OCI-LY3 (cell line): ENCODE data around the gene DNMT1.

ENCODE experiments used
- H2AFZ ChIP-seq: fragments of 200-600, 300-600 bp; shearing (Covaris generic); 2 replicates; pipeline ENCODE4 v1.6.0; 2014; ENCODE audit warnings: antibody characterized with exemption, low read depth, low read length
- H3K27ac ChIP-seq: fragments of 200-600, 300-600 bp; sonication (generic); 2 replicates; pipeline ENCODE4 v1.5.1; 2014; ENCODE audit warnings: mild to moderate bottlenecking, low read length, moderate library complexity, mixed read lengths
- H3K27me3 ChIP-seq: fragments of 200-600, 300-600 bp; sonication (generic); 2 replicates; pipeline ENCODE4 v1.6.1; 2014; ENCODE audit warnings: low read depth, low read length, mixed read lengths
- H3K36me3 ChIP-seq: fragments of 200-600, 300-600 bp; sonication (generic); replicated peaks from 2 replicates; pipeline ENCODE3; 2014; ENCODE audit warnings: low read depth, low read length, mixed read lengths
- H3K4me1 ChIP-seq: fragments of 300-600, 200-600 bp; sonication (generic); 2 replicates; pipeline ENCODE4 v1.6.1; 2014; ENCODE audit warnings: low read length, mixed read lengths
- H3K4me2 ChIP-seq: fragments of 200-600, 300-600 bp; sonication (generic); 2 replicates; pipeline ENCODE4 v1.6.1; 2014; ENCODE audit warnings: low read length, mixed read lengths
- H3K4me3 ChIP-seq: fragments of 300-600, 200-600 bp; sonication (generic); 2 replicates; pipeline ENCODE4 v1.5.1; 2014; ENCODE audit warnings: antibody characterized with exemption, mild to moderate bottlenecking, low read length, moderate library complexity
- H3K79me2 ChIP-seq: fragments of 300-600, 200-600 bp; shearing (Covaris generic); 2 replicates; pipeline ENCODE4 v1.6.1; 2014; ENCODE audit warnings: mild to moderate bottlenecking, low read length, mixed read lengths
- H3K9ac ChIP-seq: fragments of 300-600, 200-600 bp; shearing (Covaris generic); 2 replicates; pipeline ENCODE4 v1.6.0; 2014; ENCODE audit warnings: mild to moderate bottlenecking, low read length, moderate library complexity
- H3K9me3 ChIP-seq: fragments of 200-600, 300-600 bp; shearing (Covaris generic); 2 replicates; pipeline ENCODE4 v1.6.1; 2014; ENCODE audit warnings: low read length, mixed read lengths; ENCODE audit not compliant: insufficient read depth
- H4K20me1 ChIP-seq: fragments of 200-600, 300-600 bp; sonication (generic); 2 replicates; pipeline ENCODE4 v1.6.1; 2016; ENCODE audit warnings: low read length, mixed read lengths; ENCODE audit not compliant: insufficient read depth
- EZH2phosphoT487 ChIP-seq: fragments of 200-600 bp; shearing (Covaris generic); IDR thresholded peaks from 2 replicates; pipeline ENCODE4 v1.6.1; 2018; ENCODE audit warnings: antibody characterized with exemption, mixed run types, low read depth
- TF ChIP-seq, protein P1 (sequence below): fragments of 200-600, 300-600 bp; sonication (generic); IDR thresholded peaks from 2 replicates; pipeline ENCODE4 v1.5.1; 2014; ENCODE audit warnings: antibody characterized with exemption, low read length, low read depth

Gene DNMT1

GRCh38 chr19:10111405-10111811 lies 83.3 kb downstream of the DNMT1 start, which contains the start of gene P2RY11:
Gene P2RY11, plus strand, starts transcription at chr19:10111693. Its CDS starts 29 bp downstream, at chr19:10111722.
- no peak within 1 kb of the TSS for H2AFZ ChIP-seq
- H3K4me1 ChIP-seq, result peaks cover 35% of the 10 kb centered on the region

DNA sequence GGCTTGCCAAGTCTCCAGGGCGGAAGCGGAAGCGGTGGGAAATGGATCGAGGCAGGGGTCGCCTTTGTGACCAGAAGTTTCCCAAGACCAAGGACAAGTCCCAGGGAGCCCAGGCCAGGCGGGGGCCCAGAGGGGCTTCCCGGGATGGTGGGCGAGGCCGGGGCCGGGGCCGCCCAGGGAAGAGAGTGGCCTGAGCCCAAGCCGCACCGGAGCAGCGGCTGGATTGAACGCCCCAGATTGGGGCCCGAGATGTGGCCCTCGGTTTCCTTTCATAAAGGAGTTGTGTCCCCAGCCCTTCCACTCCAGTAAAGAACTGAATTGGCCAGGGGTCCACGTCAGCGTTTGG lies 83.8 kb downstream of the DNMT1 start:
- H3K9ac ChIP-seq, result no peak overlapping the region
- no peak overlapping the region for H2AFZ ChIP-seq
- no peak overlapping the region for H3K27ac ChIP-seq
- peaks cover 36% of the 10 kb centered on the region for H3K79me2 ChIP-seq
- TF ChIP-seq, protein P1, sequence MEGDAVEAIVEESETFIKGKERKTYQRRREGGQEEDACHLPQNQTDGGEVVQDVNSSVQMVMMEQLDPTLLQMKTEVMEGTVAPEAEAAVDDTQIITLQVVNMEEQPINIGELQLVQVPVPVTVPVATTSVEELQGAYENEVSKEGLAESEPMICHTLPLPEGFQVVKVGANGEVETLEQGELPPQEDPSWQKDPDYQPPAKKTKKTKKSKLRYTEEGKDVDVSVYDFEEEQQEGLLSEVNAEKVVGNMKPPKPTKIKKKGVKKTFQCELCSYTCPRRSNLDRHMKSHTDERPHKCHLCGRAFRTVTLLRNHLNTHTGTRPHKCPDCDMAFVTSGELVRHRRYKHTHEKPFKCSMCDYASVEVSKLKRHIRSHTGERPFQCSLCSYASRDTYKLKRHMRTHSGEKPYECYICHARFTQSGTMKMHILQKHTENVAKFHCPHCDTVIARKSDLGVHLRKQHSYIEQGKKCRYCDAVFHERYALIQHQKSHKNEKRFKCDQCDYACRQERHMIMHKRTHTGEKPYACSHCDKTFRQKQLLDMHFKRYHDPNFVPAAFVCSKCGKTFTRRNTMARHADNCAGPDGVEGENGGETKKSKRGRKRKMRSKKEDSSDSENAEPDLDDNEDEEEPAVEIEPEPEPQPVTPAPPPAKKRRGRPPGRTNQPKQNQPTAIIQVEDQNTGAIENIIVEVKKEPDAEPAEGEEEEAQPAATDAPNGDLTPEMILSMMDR, result no peak
- TF ChIP-seq EZH2phosphoT487, result no peak
- H3K4me2 ChIP-seq, result no peak overlapping the region
- H3K36me3 ChIP-seq, result peaks cover 57% of the 10 kb centered on the region
- peaks cover 35% of the 10 kb centered on the region for H3K4me1 ChIP-seq
- no peaks in the 10 kb centered on the region; the same call in 1 of the 2 replicates for H4K20me1 ChIP-seq
- no peaks in the 10 kb centered on the region for H3K9me3 ChIP-seq
- H3K27me3 ChIP-seq, result no peaks in the 10 kb centered on the region
- H3K4me3 ChIP-seq, result no peak overlapping the region

More at GRCh38 chr19:10111405-10111811, 83.3 kb downstream of the DNMT1 start, which contains the start of gene P2RY11:
- H3K79me2 ChIP-seq, result peaks cover 32% of the 10 kb centered on the region
- no peaks in the 10 kb centered on the region for H3K9me3 ChIP-seq
- H3K4me2 ChIP-seq, result peak within 1 kb of the TSS; percentile 46
- H4K20me1 ChIP-seq, result no peaks in the 10 kb centered on the region; the same call in 1 of the 2 replicates
- H3K27me3 ChIP-seq, result no peaks in the 10 kb centered on the region
- TF ChIP-seq EZH2phosphoT487, result no peak
- TF ChIP-seq, protein P1, result no peak
- peak within 1 kb of the TSS; percentile 70 for H3K27ac ChIP-seq
- no peak within 1 kb of the TSS for H3K9ac ChIP-seq
- no peak within 1 kb of the TSS for H3K4me3 ChIP-seq
- H3K36me3 ChIP-seq, result peaks cover 61% of the 10 kb centered on the region

GRCh38 chr19:10110076-10110971 lies 84.4 kb downstream of the DNMT1 start:
- H3K27ac ChIP-seq, result no peak overlapping the region
- H3K4me3 ChIP-seq, result no peak overlapping the region
- H4K20me1 ChIP-seq, result no peaks in the 10 kb centered on the region; the same call in 1 of the 2 replicates
- H3K4me2 ChIP-seq, result no peak overlapping the region
- H3K79me2 ChIP-seq, result peaks cover 40% of the 10 kb centered on the region
- H3K9me3 ChIP-seq, result no peaks in the 10 kb centered on the region
- H3K27me3 ChIP-seq, result no peaks in the 10 kb centered on the region
- TF ChIP-seq, protein P1, result no peak
- no peak for TF ChIP-seq EZH2phosphoT487
- peaks cover 41% of the 10 kb centered on the region for H3K4me1 ChIP-seq
- H2AFZ ChIP-seq, result no peak overlapping the region
- H3K36me3 ChIP-seq, result peaks cover 54% of the 10 kb centered on the region
- H3K9ac ChIP-seq, result no peak overlapping the region

DNA sequence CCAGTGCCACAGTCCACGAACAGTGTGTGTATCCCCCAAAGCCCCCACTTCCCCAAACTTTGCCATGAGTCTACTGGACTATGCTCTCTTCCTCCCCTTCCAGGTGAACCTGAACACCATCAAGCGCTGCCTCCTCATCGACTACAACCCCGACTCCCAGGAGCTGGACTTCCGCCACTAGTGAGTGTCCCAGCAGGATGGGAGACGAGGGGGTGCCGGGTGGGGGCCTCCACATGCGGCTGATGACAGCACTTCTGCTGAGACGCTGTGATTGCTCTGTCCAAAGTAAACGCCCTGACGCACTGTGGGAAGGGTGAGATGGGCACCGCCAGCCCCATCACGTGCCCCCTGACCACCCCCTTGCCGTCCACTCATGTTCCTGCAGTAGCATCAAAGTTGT lies 85.2 kb downstream of the DNMT1 start:
- H3K4me1 ChIP-seq, result peaks cover 49% of the 10 kb centered on the region
- H3K79me2 ChIP-seq, result peaks cover 40% of the 10 kb centered on the region
- no peaks in the 10 kb centered on the region; the same call in 1 of the 2 replicates for H4K20me1 ChIP-seq

More for the DNA sequence above, 85.2 kb downstream of the DNMT1 start:
- Histone ChIP-seq H3K4me2 (no peak overlapping the region), H3K27ac (no peak overlapping the region), H3K27me3 (no peaks in the 10 kb centered on the region), H2AFZ (no peak overlapping the region), H3K9me3 (no peaks in the 10 kb centered on the region), H3K9ac (no peak overlapping the region), H3K36me3 (peaks cover 49% of the 10 kb centered on the region), H3K4me3 (no peak overlapping the region)
- no peak for TF ChIP-seq EZH2phosphoT487
- TF ChIP-seq, protein P1, result no peak
